ENCODE results near the gene SHB.

The SHB gene

DNA sequence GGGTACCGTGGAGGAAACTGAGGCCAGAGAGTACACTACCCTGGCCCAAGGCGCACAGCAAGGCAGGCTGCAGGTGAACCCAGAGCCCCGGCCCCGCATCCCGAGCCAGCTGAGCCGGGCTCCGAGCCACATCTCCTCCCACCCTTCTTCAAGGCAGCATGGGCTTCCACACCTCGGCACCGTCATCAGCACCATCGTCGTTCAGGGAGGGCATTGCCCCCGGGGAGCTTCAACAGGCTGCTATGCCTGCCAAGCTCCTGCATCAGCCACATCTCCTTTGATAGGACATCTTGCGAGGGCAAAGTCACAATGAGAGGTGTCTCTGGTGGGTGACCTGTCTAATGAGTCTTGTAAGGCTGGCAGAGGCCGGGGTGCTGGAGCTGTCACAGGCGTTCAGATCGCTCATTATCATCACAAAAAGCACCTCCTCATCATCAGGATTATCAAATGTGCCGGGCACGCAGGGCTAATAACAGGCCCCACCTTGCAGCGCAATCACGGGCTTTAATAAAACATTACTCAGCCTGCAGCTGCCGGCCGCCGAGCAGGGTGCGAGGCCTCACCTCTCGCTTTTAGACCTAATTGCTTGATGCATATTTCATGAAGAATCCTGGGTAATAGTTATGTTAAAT, 145.1 kb downstream of the SHB start:
- no peaks in the 10 kb centered on the region for H3K9me3 Mint-ChIP-seq
- H3K27me3 Mint-ChIP-seq: peaks cover 23% of the 10 kb centered on the region
- no peak overlapping the region for H3K27ac Mint-ChIP-seq
- no peak for ATAC-seq
- no peaks in the 10 kb centered on the region for H3K4me1 Mint-ChIP-seq
- no peaks in the 10 kb centered on the region for H3K36me3 Mint-ChIP-seq
- no peak overlapping the region for H3K4me3 Mint-ChIP-seq

- no peaks in the 10 kb centered on the region for H3K4me1 Mint-ChIP-seq
- H3K36me3 Mint-ChIP-seq: no peaks in the 10 kb centered on the region
- H3K4me3 Mint-ChIP-seq: no peak overlapping the region
- H3K9me3 Mint-ChIP-seq: no peaks in the 10 kb centered on the region
- no peak overlapping the region for H3K27ac Mint-ChIP-seq
- H3K27me3 Mint-ChIP-seq: peaks cover 19% of the 10 kb centered on the region
- no peak for ATAC-seq
Observed at GRCh38 chr9:37923118-37923795, 145.8 kb downstream of the SHB start.

DNA sequence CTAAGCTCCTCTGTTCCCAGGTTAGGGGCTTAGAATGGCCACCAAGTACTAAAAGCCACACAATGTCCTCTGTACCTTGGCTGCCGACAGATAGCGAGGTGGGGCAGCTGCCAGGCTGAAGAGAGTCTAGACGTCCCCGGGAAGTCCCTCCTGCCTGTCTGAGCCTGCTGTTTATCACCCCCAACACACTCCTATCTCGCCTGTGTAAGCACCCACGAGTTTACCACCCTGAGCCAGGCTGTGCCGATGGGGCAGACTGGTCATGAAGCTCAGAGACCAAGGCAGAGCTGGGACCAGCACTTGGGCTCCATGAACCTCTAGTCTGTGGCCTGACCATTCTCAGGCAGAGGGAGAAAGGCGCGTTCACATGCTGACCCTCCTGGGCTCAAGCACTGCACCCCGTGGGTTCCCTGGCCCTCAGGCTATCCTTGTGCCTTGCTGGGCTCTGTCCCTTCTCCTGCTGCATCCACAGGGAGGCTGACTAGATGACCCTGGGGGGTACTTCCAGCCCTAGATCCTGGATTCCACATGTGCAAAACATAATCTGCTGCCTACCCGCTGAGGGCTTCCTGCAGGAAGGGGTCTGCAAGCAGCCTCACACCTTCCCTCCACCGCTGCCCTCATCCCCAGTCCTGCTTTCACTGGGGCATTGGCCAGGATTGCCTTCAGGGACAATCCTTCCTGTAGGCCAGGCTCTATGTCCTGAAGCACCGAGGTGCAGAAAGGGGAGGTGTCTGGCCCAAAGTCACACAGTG, 146.5 kb downstream of the SHB start:
- no peaks in the 10 kb centered on the region for H3K9me3 Mint-ChIP-seq
- no peaks in the 10 kb centered on the region for H3K36me3 Mint-ChIP-seq
- H3K27ac Mint-ChIP-seq: no peak overlapping the region
- H3K27me3 Mint-ChIP-seq: peaks cover 12% of the 10 kb centered on the region
- ATAC-seq: no peak
- H3K4me3 Mint-ChIP-seq: no peak overlapping the region
- no peaks in the 10 kb centered on the region for H3K4me1 Mint-ChIP-seq

GRCh38 chr9:37921546-37922300, 147.3 kb downstream of the SHB start:
- Mint-ChIP-seq H3K9me3 (no peaks in the 10 kb centered on the region), H3K27me3 (peaks cover 12% of the 10 kb centered on the region), H3K36me3 (no peaks in the 10 kb centered on the region), H3K27ac (no peak overlapping the region), H3K4me1 (no peaks in the 10 kb centered on the region), H3K4me3 (no peak overlapping the region)
- ATAC-seq: no peak

- ATAC-seq: no peak
- H3K4me1 Mint-ChIP-seq: no peaks in the 10 kb centered on the region
- H3K36me3 Mint-ChIP-seq: no peaks in the 10 kb centered on the region
- H3K9me3 Mint-ChIP-seq: no peaks in the 10 kb centered on the region
- H3K27ac Mint-ChIP-seq: no peak overlapping the region
- no peak overlapping the region for H3K4me3 Mint-ChIP-seq
- H3K27me3 Mint-ChIP-seq: peaks cover 11% of the 10 kb centered on the region
Observed at GRCh38 chr9:37921168-37921510, 147.9 kb downstream of the SHB start.

- no peaks in the 10 kb centered on the region for H3K4me1 Mint-ChIP-seq
- no peak overlapping the region for H3K27ac Mint-ChIP-seq
- ATAC-seq: no peak
- no peaks in the 10 kb centered on the region for H3K36me3 Mint-ChIP-seq
- H3K27me3 Mint-ChIP-seq: peaks cover 6% of the 10 kb centered on the region
- H3K9me3 Mint-ChIP-seq: no peaks in the 10 kb centered on the region
- no peak overlapping the region for H3K4me3 Mint-ChIP-seq
Observed at GRCh38 chr9:37920471-37921167, 148.4 kb downstream of the SHB start.

DNA sequence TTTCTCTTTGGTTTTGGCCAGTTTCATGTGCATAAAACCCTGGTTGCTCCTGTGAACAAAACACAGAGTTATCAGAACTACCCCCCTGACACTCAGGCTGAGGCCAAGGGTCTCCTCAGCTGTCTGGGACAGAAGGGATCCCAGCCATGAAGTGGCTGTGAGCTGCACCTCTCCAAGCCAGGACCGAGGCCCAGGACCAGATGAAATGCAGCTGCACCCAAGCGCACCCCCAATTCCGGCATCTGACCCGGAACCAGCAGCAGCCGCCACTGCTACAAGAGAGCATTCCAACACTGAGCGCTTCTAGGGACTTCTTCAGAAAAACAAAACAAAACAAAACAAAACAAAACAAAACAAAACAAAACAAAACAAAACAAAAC, 149.1 kb downstream of the SHB start:
- Mint-ChIP-seq H3K27me3 (no peaks in the 10 kb centered on the region), H3K9me3 (no peaks in the 10 kb centered on the region), H3K4me1 (no peaks in the 10 kb centered on the region), H3K4me3 (no peak overlapping the region), H3K36me3 (no peaks in the 10 kb centered on the region), H3K27ac (no peak overlapping the region)
- ATAC-seq: no peak

DNA sequence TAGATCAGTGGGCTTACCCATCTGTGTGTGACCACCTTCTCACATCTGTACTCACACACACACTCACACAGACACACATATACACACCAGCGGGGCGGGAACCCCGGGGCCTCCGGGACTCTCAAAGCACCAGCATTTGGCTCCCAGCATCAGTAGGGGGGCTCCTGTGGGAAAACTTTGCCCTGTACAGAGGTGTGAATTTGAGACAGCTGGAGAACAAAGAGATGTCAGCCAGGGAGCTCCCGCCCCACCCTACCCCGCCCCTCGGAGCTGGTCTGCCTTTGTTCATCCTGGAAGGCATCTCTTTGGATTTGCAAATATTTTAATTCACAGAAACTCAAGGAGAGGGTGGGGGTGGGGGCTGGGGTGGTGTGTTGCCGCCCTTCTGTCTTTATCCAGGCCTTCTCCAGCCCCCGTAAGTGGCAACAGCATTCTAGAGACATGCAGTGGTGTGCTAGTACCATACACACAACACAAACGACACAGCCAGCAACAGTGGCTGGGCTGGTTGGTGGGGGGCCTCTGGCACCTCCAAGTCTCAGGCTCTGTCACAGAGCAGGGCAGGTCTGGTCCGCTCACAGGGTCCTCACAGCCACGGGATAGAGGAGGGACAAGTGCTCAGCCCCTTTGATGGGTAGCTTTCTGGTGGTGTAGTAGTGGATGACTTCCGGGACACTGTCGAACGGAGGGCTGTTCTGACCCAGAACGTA, 149.6 kb downstream of the SHB start:
- Mint-ChIP-seq H3K4me1 (no peaks in the 10 kb centered on the region), H3K27ac (no peak overlapping the region), H3K36me3 (no peaks in the 10 kb centered on the region), H3K4me3 (no peak overlapping the region), H3K9me3 (no peaks in the 10 kb centered on the region), H3K27me3 (no peaks in the 10 kb centered on the region)
- no peak for ATAC-seq

GRCh38 chr9:37918665-37919170, 150.3 kb downstream of the SHB start:
- Mint-ChIP-seq H3K9me3 (no peaks in the 10 kb centered on the region), H3K27ac (no peak overlapping the region), H3K36me3 (no peaks in the 10 kb centered on the region), H3K27me3 (no peaks in the 10 kb centered on the region), H3K4me1 (peaks cover 1% of the 10 kb centered on the region), H3K4me3 (no peak overlapping the region)
- ATAC-seq: no peak

GRCh38 chr9:37917801-37918664, 151.0 kb downstream of the SHB start:
- H3K27ac Mint-ChIP-seq: no peak overlapping the region
- H3K9me3 Mint-ChIP-seq: no peaks in the 10 kb centered on the region
- no peak overlapping the region for H3K4me3 Mint-ChIP-seq
- ATAC-seq: no peak
- H3K4me1 Mint-ChIP-seq: peaks cover 7% of the 10 kb centered on the region
- no peaks in the 10 kb centered on the region for H3K27me3 Mint-ChIP-seq
- H3K36me3 Mint-ChIP-seq: no peaks in the 10 kb centered on the region

DNA sequence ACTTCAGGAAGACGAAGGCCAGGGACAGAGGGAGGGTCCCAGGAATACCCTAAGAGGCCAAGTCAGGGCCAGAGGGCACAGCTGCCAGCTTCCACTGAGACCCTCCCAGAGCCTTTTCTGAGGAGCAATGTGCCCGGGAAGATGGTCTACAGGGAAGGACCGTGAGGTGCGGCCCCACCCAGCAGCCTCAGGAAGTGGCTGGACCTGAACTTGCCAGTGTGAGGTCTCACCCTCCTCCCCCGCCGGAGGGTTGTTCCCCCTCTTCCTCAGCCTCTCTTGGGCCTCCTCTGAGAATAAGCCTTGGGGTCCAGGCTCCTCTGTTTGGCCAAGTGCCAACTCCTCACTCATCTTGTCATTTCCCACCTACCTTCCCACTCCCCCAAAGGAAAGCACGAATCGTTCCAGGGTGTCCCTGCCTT, 151.7 kb downstream of the SHB start:
- Mint-ChIP-seq H3K9me3 (no peaks in the 10 kb centered on the region), H3K36me3 (no peaks in the 10 kb centered on the region), H3K27me3 (no peaks in the 10 kb centered on the region), H3K4me3 (no peak overlapping the region), H3K27ac (no peak overlapping the region), H3K4me1 (peaks cover 7% of the 10 kb centered on the region)
- ATAC-seq: no peak

GRCh38 chr9:37916471-37917312, 152.3 kb downstream of the SHB start:
- Mint-ChIP-seq H3K36me3 (no peaks in the 10 kb centered on the region), H3K4me3 (no peak overlapping the region), H3K4me1 (peaks cover 7% of the 10 kb centered on the region), H3K27ac (no peak overlapping the region), H3K27me3 (no peaks in the 10 kb centered on the region), H3K9me3 (no peaks in the 10 kb centered on the region)
- no peak for ATAC-seq

DNA sequence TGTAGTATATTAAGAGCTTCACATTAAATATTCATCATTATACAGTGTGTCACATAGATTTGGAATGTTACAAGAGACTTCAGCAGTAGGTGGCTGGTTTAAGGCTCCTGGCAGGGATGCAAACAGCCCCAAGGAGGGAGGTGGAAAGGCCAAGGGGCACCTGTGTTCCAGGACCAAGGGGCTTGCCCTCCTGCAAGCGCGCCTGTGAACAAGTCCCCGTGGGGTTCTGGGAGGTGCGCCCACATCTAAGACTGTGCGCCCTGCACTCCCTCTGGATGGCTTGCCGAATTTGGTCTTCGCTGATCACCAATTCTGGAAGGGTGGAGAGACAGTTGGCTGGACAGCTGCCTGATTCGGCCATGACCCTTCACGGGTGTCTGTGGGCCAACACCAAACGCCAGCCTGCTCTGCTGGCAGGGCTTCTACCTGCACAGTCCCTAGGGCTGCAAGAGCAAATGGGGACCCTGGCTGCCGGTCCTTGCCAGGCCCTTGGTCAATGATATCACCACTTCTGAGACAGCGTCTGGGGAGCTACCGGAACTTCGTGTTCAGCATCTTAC, 153.0 kb downstream of the SHB start:
- Mint-ChIP-seq H3K27me3 (no peaks in the 10 kb centered on the region), H3K27ac (no peak overlapping the region), H3K36me3 (no peaks in the 10 kb centered on the region), H3K9me3 (no peaks in the 10 kb centered on the region), H3K4me3 (no peak overlapping the region), H3K4me1 (peaks cover 7% of the 10 kb centered on the region)
- ATAC-seq: no peak

Data from stimulated activated memory B cell treated with anti-CD40 and anti-IgM and Interleukin-4, amounts not matched to agents 10 μg/mL and 1 μg/mL and 100 μg/mL, for 72 hours (primary cell).